WTC11 (cell line): ENCODE data around the gene C1QL4. TPM values are rescaled to one million over a fixed set of nuclear protein-coding genes. Genes with fewer than 3 reads are reported as not detected.

Source experiments
- ATAC-seq: fragments of 200-7000 bp; cut with Tn5 transposase; 2 replicates; pipeline ENCODE4 v1.10.0; 2021; ENCODE audit warnings: mild to moderate bottlenecking, moderate library complexity
- CTCF ChIA-PET: fragments of 300-600 bp; sonication (Branson Sonifier 250); formaldehyde crosslinking; loops from one replicate; lab custom pipeline; 2021; ENCODE audit warnings: antibody characterized with exemption; lab: Charles Lee
- POLR2A ChIA-PET: fragments of 350-600 bp; sonication (Branson Sonifier 250); formaldehyde crosslinking; loops from one replicate; lab custom pipeline; 2021; ENCODE audit warnings: antibody characterized with exemption; lab: Charles Lee
- DNase-seq: peaks from one replicate; pipeline ENCODE4 v3.0.0; 2021; ENCODE audit warnings: low spot score
- H3K27ac Mint-ChIP-seq: 2 replicates; pipeline ENCODE4 v1.8.0; 2021; ENCODE audit warnings: mixed read lengths
- H3K27me3 Mint-ChIP-seq: 2 replicates; pipeline ENCODE4 v1.8.0; 2021; ENCODE audit warnings: low read depth, mild to moderate bottlenecking, moderate library complexity, mixed read lengths
- H3K36me3 Mint-ChIP-seq: 2 replicates; pipeline ENCODE4 v1.8.0; 2021; ENCODE audit warnings: mixed read lengths
- H3K4me1 Mint-ChIP-seq: 2 replicates; pipeline ENCODE4 v1.8.0; 2022; ENCODE audit warnings: mixed read lengths
- H3K4me3 Mint-ChIP-seq: 2 replicates; pipeline ENCODE4 v1.8.0; 2021; ENCODE audit warnings: mild to moderate bottlenecking, moderate library complexity, mixed read lengths
- H3K9me3 Mint-ChIP-seq: 2 replicates; pipeline ENCODE4 v1.8.0; 2021; ENCODE audit warnings: mixed read lengths
- ARID4B ChIP-seq: sonication (generic); formaldehyde crosslinking; IDR thresholded peaks from 2 replicates; pipeline ENCODE4 v1.8.0; 2023; ENCODE audit warnings: missing genetic modification reagents, mild to moderate bottlenecking, borderline replicate concordance
- ATF2 ChIP-seq: sonication (generic); formaldehyde crosslinking; IDR thresholded peaks from 2 replicates; pipeline ENCODE4 v1.8.1; 2022; ENCODE audit warnings: low read depth, missing genetic modification reagents, borderline replicate concordance
- ATF6 ChIP-seq: sonication (generic); formaldehyde crosslinking; IDR thresholded peaks from 2 replicates; pipeline ENCODE4 v1.8.1; 2023; ENCODE audit warnings: mild to moderate bottlenecking, missing genetic modification reagents
- CBFB ChIP-seq: sonication (generic); formaldehyde crosslinking; IDR thresholded peaks from 2 replicates; pipeline ENCODE4 v1.8.1; 2022; ENCODE audit warnings: mild to moderate bottlenecking, low read depth, missing genetic modification reagents
- E2F5 ChIP-seq: sonication (generic); formaldehyde crosslinking; IDR thresholded peaks from 2 replicates; pipeline ENCODE4 v1.8.1; 2022; ENCODE audit warnings: mild to moderate bottlenecking, moderate library complexity, missing genetic modification reagents
- ERG ChIP-seq: fragments of 250-450 bp; sonication (Bioruptor Pico); IDR thresholded peaks from 2 replicates; pipeline ENCODE4 v1.8.0; 2021; ENCODE audit warnings: mild to moderate bottlenecking
- FOXK1 ChIP-seq: sonication (generic); formaldehyde crosslinking; IDR thresholded peaks from 2 replicates; pipeline ENCODE4 v1.8.0; 2022; ENCODE audit warnings: mild to moderate bottlenecking, moderate library complexity, missing genetic modification reagents
- FOXP1 ChIP-seq: sonication (generic); formaldehyde crosslinking; IDR thresholded peaks from 2 replicates; pipeline ENCODE4 v1.8.0; 2022; ENCODE audit warnings: missing genetic modification reagents, mild to moderate bottlenecking, moderate library complexity, borderline replicate concordance
- GTF2I ChIP-seq: fragments of 250-450 bp; sonication (Bioruptor Pico); conservative IDR thresholded peaks from 2 replicates; pipeline ENCODE4 v1.4.0; 2021; ENCODE audit warnings: mild to moderate bottlenecking
- KAT7 ChIP-seq: sonication (generic); formaldehyde crosslinking; IDR thresholded peaks from 2 replicates; pipeline ENCODE4 v1.8.1; 2023; ENCODE audit warnings: missing genetic modification reagents, mild to moderate bottlenecking, borderline replicate concordance
- NFE2L1 ChIP-seq: sonication (generic); formaldehyde crosslinking; IDR thresholded peaks from 2 replicates; pipeline ENCODE4 v1.8.1; 2023; ENCODE audit warnings: missing genetic modification reagents
- ZBTB21 ChIP-seq: sonication (generic); formaldehyde crosslinking; IDR thresholded peaks from 2 replicates; pipeline ENCODE4 v1.8.1; 2023; ENCODE audit warnings: mild to moderate bottlenecking, missing genetic modification reagents, borderline replicate concordance
- ZNF138 ChIP-seq: sonication (generic); formaldehyde crosslinking; conservative IDR thresholded peaks from 2 replicates; pipeline ENCODE4 v1.8.1; 2022; ENCODE audit warnings: mild to moderate bottlenecking, moderate library complexity, missing genetic modification reagents
- ZNF317 ChIP-seq: sonication (generic); formaldehyde crosslinking; IDR thresholded peaks from 2 replicates; pipeline ENCODE4 v1.8.1; 2023; ENCODE audit warnings: low read depth, mild to moderate bottlenecking, moderate library complexity, missing genetic modification reagents, borderline replicate concordance
- ZNF423 ChIP-seq: fragments of 250-450 bp; sonication (Bioruptor Pico); IDR thresholded peaks from 2 replicates; pipeline ENCODE4 v2.1.2; 2022; ENCODE audit warnings: mild to moderate bottlenecking, moderate library complexity
- ZNF425 ChIP-seq: fragments of 250-450 bp; sonication (Bioruptor Pico); conservative IDR thresholded peaks from 2 replicates; pipeline ENCODE4 v1.9.0; 2021; ENCODE audit warnings: mild to moderate bottlenecking
- total RNA-seq: library from RNA; stranded (reverse); gene quantifications from 3 replicates; pipeline ENCODE4 v1.2.3, GENCODE V29; 2021

C1QL4 gene
- total RNA-seq, 1 experiment from 2014 or later, result 1.2 TPM

GRCh38 chr12:49327887-49328286 is 9.1 kb downstream of the C1QL4 start:
- DNase-seq, result no peak
- H3K4me1 Mint-ChIP-seq, result peaks cover 20% of the 10 kb centered on the region
- H3K27me3 Mint-ChIP-seq, result peaks cover 16% of the 10 kb centered on the region
- peaks cover 31% of the 10 kb centered on the region for H3K36me3 Mint-ChIP-seq
- ATAC-seq, result no peak
- no peak overlapping the region for H3K27ac Mint-ChIP-seq
- TF ChIP-seq CBFB (CRISPR knock-in tag), result no peak
- POLR2A ChIA-PET, result no interaction called here
- H3K9me3 Mint-ChIP-seq, result no peaks in the 10 kb centered on the region
- CTCF ChIA-PET, result no interaction called here
- H3K4me3 Mint-ChIP-seq, result no peak overlapping the region

GRCh38 chr12:49327368-49327767 is 9.6 kb downstream of the C1QL4 start:
- POLR2A ChIA-PET, result no interaction called here

More at GRCh38 chr12:49327368-49327767, 9.6 kb downstream of the C1QL4 start:
- peaks cover 11% of the 10 kb centered on the region for H3K27me3 Mint-ChIP-seq
- DNase-seq, result no peak
- ATAC-seq, result no peak
- H3K4me1 Mint-ChIP-seq, result peaks cover 17% of the 10 kb centered on the region
- CTCF ChIA-PET, result no interaction called here
- no peak overlapping the region for H3K4me3 Mint-ChIP-seq
- no peak overlapping the region for H3K27ac Mint-ChIP-seq
- no peaks in the 10 kb centered on the region for H3K9me3 Mint-ChIP-seq
- peaks cover 31% of the 10 kb centered on the region for H3K36me3 Mint-ChIP-seq
- TF ChIP-seq NFE2L1 (no peak), KAT7 (CRISPR knock-in tag) (no peak), ZNF423 (no peak), ERG (no peak), GTF2I (CRISPR knock-in tag) (no peak), ZNF317 (CRISPR knock-in tag) (no peak), FOXP1 (CRISPR knock-in tag) (no peak), ATF6 (CRISPR knock-in tag) (no peak), ATF2 (CRISPR knock-in tag) (no peak), ARID4B (no peak), FOXK1 (CRISPR knock-in tag) (no peak), E2F5 (CRISPR knock-in tag) (no peak), ZNF138 (no peak), ZBTB21 (no peak), ZNF425 (CRISPR knock-in tag) (no peak)
- TF ChIP-seq, all 79 proteins: peak for 0
